ENCODE data around the gene ZIC4.

The ZIC4 gene

GRCh38 chr3:147406028-147406931 is at the start of gene ZIC4:
Gene ZIC4 (minus strand): TSS chr3:147406543. CDS start chr3:147402797, 3,746 bp downstream.
- DNase-seq (ENCODE audit: low read depth in 1 of 2, low spot score in 1 of 2), result no peak

GRCh38 chr3:147449669-147450068 is 43.3 kb upstream of the ZIC4 start:
- DNase-seq (ENCODE audit: low read depth in 1 of 2, low spot score in 1 of 2), result no peak

- no peak for DNase-seq (ENCODE audit: low read depth in 1 of 2, low spot score in 1 of 2)
These were observed 40.9 kb upstream of the ZIC4 start for GRCh38 chr3:147447224-147447623.

- no peak for DNase-seq (ENCODE audit: low read depth in 1 of 2, low spot score in 1 of 2)
These were observed 25.4 kb upstream of the ZIC4 start for GRCh38 chr3:147431751-147432150.

GRCh38 chr3:147428754-147429153 is 22.4 kb upstream of the ZIC4 start:
- no peak for DNase-seq (ENCODE audit: low read depth in 1 of 2, low spot score in 1 of 2)

GRCh38 chr3:147428326-147428725 is 22.0 kb upstream of the ZIC4 start:
- no peak for DNase-seq (ENCODE audit: low read depth in 1 of 2, low spot score in 1 of 2)

- DNase-seq (ENCODE audit: low read depth in 1 of 2, low spot score in 1 of 2), result no peak
These were observed 21.4 kb upstream of the ZIC4 start for GRCh38 chr3:147427746-147428145.

GRCh38 chr3:147426931-147427330 is 20.6 kb upstream of the ZIC4 start:
- no peak for DNase-seq (ENCODE audit: low read depth in 1 of 2, low spot score in 1 of 2)

- no peak for DNase-seq (ENCODE audit: low read depth in 1 of 2, low spot score in 1 of 2)
These were observed 19.1 kb upstream of the ZIC4 start for GRCh38 chr3:147425388-147425850.

GRCh38 chr3:147424581-147425387 is 18.4 kb upstream of the ZIC4 start:
- DNase-seq (ENCODE audit: low read depth in 1 of 2, low spot score in 1 of 2), result no peak

- DNase-seq (ENCODE audit: low read depth in 1 of 2, low spot score in 1 of 2), result no peak
These were observed 17.6 kb upstream of the ZIC4 start for GRCh38 chr3:147423798-147424580.

GRCh38 chr3:147423537-147423797 is 17.1 kb upstream of the ZIC4 start:
- no peak for DNase-seq (ENCODE audit: low read depth in 1 of 2, low spot score in 1 of 2)

GRCh38 chr3:147422601-147423536 is 16.5 kb upstream of the ZIC4 start:
- DNase-seq (ENCODE audit: low read depth in 1 of 2, low spot score in 1 of 2), result no peak

GRCh38 chr3:147422196-147422595 is 15.9 kb upstream of the ZIC4 start:
- DNase-seq (ENCODE audit: low read depth in 1 of 2, low spot score in 1 of 2), result no peak

GRCh38 chr3:147421184-147421912 is 15.0 kb upstream of the ZIC4 start:
- no peak for DNase-seq (ENCODE audit: low read depth in 1 of 2, low spot score in 1 of 2)

- DNase-seq (ENCODE audit: low read depth in 1 of 2, low spot score in 1 of 2), result no peak
These were observed 14.2 kb upstream of the ZIC4 start for GRCh38 chr3:147420353-147421183.

GRCh38 chr3:147419781-147420224 is 13.5 kb upstream of the ZIC4 start:
- DNase-seq (ENCODE audit: low read depth in 1 of 2, low spot score in 1 of 2), result no peak

GRCh38 chr3:147418808-147419701 is 12.7 kb upstream of the ZIC4 start:
- DNase-seq (ENCODE audit: low read depth in 1 of 2, low spot score in 1 of 2), result no peak
